IPS-18c (cell line): ENCODE measurements around the gene CBR3.
"Not testable (repeated sequence)": the region's sequence is repeated elsewhere in the genome, so short reads cannot be mapped to it uniquely, and the experiment has no call there.

Source experiments
- H3K4me3 ChIP-seq: 2 replicates; pipeline ENCODE4 v1.7.0; 2013; ENCODE audit warnings: low read depth, mild to moderate bottlenecking, low read length, moderate library complexity; ENCODE audit not compliant: insufficient read depth
- H3K9me3 ChIP-seq: one replicate; pipeline ENCODE4 v1.6.1; 2013; ENCODE audit warnings: mild to moderate bottlenecking, low read length, moderate library complexity; ENCODE audit not compliant: control insufficient read depth, insufficient read depth

Gene CBR3

GRCh38 chr21:36139791-36140190 is 4.9 kb downstream of the CBR3 start:
- not testable (repeated sequence) for H3K4me3 ChIP-seq, H3K9me3 ChIP-seq

GRCh38 chr21:36141513-36141925 is 6.6 kb downstream of the CBR3 start:
- no peaks in the 10 kb centered on the region for H3K9me3 ChIP-seq
- H3K4me3 ChIP-seq, result no peak overlapping the region

GRCh38 chr21:36144233-36144632 is 9.4 kb downstream of the CBR3 start:
- H3K9me3 ChIP-seq, H3K4me3 ChIP-seq: not testable (repeated sequence)

DNA sequence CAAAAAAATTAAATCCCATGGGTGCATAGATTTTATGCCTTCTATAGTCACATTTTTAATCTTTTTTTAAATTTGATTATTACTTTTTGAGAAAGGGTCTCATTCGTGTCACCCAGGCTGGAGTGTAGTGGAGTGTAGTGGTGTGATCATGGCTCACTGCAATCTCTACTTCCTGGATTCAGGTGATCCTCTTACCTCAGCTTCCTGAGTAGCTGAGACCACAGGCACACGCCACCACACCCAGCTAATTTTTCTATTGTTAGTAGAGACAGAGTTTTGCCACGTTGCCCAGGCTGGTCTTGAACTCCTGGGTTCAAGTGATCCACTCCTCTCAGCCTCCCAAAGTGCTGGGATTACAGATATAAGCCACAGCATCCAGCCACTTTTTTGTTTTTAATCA is 10.4 kb downstream of the CBR3 start:
- no peaks in the 10 kb centered on the region for H3K9me3 ChIP-seq

DNA sequence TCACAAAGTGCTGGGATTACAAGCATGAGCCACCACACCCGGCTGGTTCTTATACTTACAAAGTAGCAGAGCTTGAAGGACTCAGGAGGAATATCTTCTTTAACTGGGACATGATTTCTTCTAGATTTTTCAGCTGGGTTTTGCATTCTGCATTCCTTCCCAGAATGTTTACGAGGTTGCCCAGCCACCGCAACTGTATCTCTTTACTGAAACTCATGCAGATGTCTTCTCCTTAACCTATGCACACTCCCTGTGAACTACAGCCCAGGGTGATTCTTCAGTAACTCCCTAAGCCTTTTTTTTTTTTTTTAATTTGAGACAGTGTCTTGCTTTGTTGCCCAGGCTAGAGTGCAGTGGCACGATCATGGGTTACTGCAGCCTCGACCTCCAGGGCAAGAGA is 13.0 kb downstream of the CBR3 start:
- H3K9me3 ChIP-seq, result no peaks in the 10 kb centered on the region
- no peak overlapping the region for H3K4me3 ChIP-seq

More for the DNA sequence above, 10.4 kb downstream of the CBR3 start:
- H3K4me3 ChIP-seq, result no peak overlapping the region

- Histone ChIP-seq H3K4me3 (no peak overlapping the region), H3K9me3 (no peaks in the 10 kb centered on the region)
Observed at GRCh38 chr21:36148886-36149285, 14.0 kb downstream of the CBR3 start.

DNA sequence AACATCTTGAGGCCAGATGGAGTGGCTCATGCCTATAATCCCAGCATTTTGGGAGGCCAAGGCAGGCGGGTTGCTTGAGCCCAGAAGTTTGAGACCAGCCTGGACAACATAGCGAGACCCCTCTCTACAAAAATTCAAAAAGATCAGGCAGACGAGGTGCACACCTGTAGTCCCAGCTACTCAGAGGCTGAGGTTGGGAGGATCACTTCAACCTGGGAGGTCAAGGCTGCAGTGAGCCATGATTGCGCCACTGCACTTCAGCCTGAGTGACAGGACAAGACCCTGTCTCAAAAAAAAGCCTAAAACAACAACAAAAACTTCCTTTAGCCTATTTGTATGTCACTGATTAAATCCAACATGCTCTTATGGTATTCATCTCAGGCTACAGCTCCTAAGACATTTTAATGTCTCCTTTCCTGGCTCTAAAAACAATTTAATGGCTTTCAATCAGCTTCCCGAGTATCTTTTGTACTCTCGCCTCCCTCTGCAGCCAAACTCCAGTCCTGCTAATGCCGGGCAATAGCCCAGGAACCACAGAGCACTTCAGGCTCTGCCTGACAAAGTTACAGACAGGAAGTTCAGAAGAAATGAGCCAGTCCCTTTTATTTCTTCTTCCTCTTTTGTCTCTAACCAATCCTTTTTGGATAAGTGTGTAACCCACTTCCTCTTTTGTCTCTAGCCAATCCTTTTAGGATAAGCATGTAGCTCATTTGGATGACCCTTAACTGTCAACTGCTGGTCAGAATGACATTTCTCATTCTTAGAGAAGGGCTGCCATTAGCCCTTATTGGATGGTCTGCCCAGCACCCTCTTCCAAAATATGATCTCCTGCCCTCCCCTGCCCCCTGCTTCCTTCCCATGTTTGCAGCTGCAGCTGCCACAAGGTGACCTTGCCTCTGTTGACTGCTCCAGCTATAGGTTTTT is 15.2 kb downstream of the CBR3 start:
- H3K4me3 ChIP-seq, result no peak overlapping the region
- no peaks in the 10 kb centered on the region for H3K9me3 ChIP-seq

- H3K4me3 ChIP-seq, result peak overlapping the region; percentile 64
- H3K9me3 ChIP-seq, result no peaks in the 10 kb centered on the region
Observed at GRCh38 chr21:36155603-36156338, 20.9 kb downstream of the CBR3 start.

GRCh38 chr21:36156339-36156814 is 21.5 kb downstream of the CBR3 start:
- peak overlapping the region; percentile 89; the same call in 1 of the 2 replicates for H3K4me3 ChIP-seq
- no peaks in the 10 kb centered on the region for H3K9me3 ChIP-seq

DNA sequence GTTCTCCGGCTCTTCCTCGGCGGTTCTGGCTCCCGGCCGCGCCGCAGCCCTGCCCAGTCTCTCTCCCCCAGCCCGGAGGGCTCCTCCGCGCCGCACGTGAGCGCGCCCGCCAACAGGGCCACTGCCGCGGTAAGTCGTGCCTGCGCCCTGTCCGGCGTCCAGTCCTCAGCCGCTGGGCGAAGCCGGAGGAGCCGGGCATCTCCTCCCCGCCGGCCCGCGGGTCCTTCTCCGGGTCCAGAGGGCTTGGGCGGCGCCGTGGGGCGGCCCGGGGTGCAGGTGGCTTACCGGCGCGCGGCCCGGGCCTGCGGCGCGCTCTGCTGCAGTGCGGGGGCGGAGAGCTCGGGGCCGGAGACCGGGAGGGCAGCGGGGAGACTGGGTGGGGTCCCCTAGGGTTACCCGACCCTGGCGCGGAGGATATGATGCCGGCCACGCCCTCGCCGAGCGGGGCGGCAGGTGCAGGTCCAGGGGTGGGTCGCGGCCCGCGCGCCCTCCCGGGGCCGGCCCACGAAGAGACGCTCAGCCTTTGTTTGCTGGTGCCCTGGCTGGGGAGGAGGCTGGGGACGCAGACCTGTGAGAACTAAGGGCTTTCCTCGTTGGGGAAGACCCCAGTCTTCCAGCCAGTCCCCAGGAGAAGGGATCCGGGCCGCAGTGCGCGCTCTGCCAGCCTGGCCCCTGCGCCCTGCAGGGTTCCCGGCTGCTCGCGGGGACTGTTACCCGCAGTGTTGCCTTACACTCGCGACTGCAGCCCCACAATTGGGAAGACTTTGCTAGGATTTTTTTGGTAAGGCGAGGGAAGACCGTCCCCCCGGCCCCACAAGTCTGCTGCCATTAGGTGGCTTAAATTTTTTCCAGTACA is 22.2 kb downstream of the CBR3 start, which contains the start of gene DOP1B:
Gene DOP1B, plus strand, starts transcription at position 10 of the 856 bp plus-strand sequence. CDS start 7,910 bp downstream, outside the sequence.
- peak within 1 kb of the TSS; percentile 89 for H3K4me3 ChIP-seq

GRCh38 chr21:36159356-36159921 is 24.6 kb downstream of the CBR3 start:
- Histone ChIP-seq H3K9me3 (no peaks in the 10 kb centered on the region), H3K4me3 (no peak overlapping the region)

More for the DNA sequence above, 22.2 kb downstream of the CBR3 start, which contains the start of gene DOP1B:
- no peaks in the 10 kb centered on the region for H3K9me3 ChIP-seq

DNA sequence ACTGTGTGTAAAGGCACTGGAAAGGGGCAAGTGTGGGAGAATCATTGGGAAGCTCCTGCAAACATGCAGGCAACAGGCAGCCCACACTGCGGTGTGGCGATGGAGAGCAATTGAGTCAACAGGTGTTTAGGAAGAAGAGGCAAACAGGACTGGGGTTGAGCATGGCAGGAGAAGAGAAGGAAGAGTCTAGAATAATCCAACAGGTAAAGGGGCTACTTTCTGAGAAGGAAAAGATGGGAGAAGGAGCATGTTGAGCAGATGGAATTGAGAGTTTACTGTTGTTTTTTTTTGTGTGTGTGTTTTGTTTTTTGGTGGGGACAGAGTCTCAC is 25.9 kb downstream of the CBR3 start:
- no peak overlapping the region for H3K4me3 ChIP-seq
- no peaks in the 10 kb centered on the region for H3K9me3 ChIP-seq

- Histone ChIP-seq H3K9me3 (no peaks in the 10 kb centered on the region), H3K4me3 (no peak overlapping the region)
Observed at GRCh38 chr21:36162631-36163030, 27.8 kb downstream of the CBR3 start.

- no peak overlapping the region for H3K4me3 ChIP-seq
Observed at GRCh38 chr21:36163750-36164741, 29.2 kb downstream of the CBR3 start.

GRCh38 chr21:36165356-36165755 is 30.5 kb downstream of the CBR3 start:
- no peaks in the 10 kb centered on the region for H3K9me3 ChIP-seq
- H3K4me3 ChIP-seq, result no peak overlapping the region

More at GRCh38 chr21:36163750-36164741, 29.2 kb downstream of the CBR3 start:
- no peaks in the 10 kb centered on the region for H3K9me3 ChIP-seq

GRCh38 chr21:36166705-36167104 is 31.8 kb downstream of the CBR3 start:
- no peaks in the 10 kb centered on the region for H3K9me3 ChIP-seq
- H3K4me3 ChIP-seq, result no peak overlapping the region
